Measurements from ENCODE around the gene MELTF. TPM values are rescaled to one million over a fixed set of nuclear protein-coding genes. Genes with fewer than 3 reads are reported as not detected.

The MELTF gene
- total and polyA plus RNA-seq, 9 of the 15 experiments (the other 6 are each of a cell fraction or from before 2014, with no cell fraction given) = 0.35 to 10.5 (median 4.5) TPM

DNA sequence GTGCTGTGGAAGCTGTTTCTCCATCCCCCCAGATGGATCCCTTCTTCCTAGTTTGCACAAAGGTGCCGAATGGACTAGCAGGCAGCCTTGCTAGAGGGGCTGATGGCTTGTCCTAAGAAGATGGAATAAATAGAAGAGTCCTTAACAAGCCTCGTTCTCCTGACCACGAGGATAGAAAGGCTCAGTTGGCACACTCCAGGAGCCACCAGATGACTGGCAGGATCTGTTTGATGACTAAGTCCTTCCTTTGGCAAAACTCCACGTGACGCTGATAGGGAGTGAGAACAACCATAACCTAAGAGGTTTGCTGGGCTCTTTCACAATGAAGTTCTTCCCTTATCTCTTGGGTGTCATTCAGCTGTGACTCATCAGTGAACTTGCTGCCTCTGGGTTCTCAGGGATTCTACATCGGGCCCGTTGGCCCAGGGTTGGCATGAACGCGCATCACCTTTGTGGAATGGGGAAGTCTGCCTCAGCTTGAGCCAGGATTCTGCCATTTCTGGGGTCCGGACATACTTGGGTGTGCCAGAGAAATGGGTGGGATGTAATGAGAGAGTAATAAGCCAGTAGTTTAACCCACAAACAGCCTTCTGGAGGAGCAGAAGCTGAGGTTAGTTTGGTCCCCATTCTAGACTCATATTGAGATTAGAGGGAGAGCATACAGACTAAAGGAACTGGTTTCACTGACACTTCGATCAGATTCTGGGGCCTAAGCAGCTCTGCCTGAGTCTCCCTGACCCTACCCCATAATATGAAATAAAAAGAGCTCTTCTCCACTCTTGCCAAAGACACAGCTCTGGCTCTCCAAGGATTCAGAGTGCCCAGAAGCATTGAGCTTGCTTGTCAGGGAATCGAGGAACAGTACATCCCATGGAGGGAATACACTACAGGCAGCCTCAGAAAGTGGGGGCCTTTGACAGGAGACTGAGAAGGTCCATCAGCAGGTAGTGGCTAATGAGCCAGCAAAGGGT is 2.0 kb upstream of the MELTF start (continued):
- TF ChIP-seq, protein P1, sequence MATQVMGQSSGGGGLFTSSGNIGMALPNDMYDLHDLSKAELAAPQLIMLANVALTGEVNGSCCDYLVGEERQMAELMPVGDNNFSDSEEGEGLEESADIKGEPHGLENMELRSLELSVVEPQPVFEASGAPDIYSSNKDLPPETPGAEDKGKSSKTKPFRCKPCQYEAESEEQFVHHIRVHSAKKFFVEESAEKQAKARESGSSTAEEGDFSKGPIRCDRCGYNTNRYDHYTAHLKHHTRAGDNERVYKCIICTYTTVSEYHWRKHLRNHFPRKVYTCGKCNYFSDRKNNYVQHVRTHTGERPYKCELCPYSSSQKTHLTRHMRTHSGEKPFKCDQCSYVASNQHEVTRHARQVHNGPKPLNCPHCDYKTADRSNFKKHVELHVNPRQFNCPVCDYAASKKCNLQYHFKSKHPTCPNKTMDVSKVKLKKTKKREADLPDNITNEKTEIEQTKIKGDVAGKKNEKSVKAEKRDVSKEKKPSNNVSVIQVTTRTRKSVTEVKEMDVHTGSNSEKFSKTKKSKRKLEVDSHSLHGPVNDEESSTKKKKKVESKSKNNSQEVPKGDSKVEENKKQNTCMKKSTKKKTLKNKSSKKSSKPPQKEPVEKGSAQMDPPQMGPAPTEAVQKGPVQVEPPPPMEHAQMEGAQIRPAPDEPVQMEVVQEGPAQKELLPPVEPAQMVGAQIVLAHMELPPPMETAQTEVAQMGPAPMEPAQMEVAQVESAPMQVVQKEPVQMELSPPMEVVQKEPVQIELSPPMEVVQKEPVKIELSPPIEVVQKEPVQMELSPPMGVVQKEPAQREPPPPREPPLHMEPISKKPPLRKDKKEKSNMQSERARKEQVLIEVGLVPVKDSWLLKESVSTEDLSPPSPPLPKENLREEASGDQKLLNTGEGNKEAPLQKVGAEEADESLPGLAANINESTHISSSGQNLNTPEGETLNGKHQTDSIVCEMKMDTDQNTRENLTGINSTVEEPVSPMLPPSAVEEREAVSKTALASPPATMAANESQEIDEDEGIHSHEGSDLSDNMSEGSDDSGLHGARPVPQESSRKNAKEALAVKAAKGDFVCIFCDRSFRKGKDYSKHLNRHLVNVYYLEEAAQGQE (IDR thresholded peaks at IDR 0.05; ENCODE audit: borderline replicate concordance) = peak; percentile 63
- TF ChIP-seq, protein P1 (CRISPR knock-in tag; IDR thresholded peaks at IDR 0.05; ENCODE audit: low read depth) = 0 out of 2 replicates have a peak, but pooled peaks have one; percentile 9
- TF ChIP-seq, protein P2, sequence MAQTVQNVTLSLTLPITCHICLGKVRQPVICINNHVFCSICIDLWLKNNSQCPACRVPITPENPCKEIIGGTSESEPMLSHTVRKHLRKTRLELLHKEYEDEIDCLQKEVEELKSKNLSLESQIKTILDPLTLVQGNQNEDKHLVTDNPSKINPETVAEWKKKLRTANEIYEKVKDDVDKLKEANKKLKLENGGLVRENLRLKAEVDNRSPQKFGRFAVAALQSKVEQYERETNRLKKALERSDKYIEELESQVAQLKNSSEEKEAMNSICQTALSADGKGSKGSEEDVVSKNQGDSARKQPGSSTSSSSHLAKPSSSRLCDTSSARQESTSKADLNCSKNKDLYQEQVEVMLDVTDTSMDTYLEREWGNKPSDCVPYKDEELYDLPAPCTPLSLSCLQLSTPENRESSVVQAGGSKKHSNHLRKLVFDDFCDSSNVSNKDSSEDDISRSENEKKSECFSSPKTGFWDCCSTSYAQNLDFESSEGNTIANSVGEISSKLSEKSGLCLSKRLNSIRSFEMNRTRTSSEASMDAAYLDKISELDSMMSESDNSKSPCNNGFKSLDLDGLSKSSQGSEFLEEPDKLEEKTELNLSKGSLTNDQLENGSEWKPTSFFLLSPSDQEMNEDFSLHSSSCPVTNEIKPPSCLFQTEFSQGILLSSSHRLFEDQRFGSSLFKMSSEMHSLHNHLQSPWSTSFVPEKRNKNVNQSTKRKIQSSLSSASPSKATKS (CRISPR knock-in tag; IDR thresholded peaks at IDR 0.05) = no peak
- TF ChIP-seq ZC3H11A (IDR thresholded peaks at IDR 0.05; ENCODE audit: low read depth, low read length) (no peak), TRIM28 (IDR thresholded peaks at IDR 0.05) (no peak), SMC3 (conservative IDR thresholded peaks at IDR 0.05; ENCODE audit: insufficient read depth, low read depth, low read length) (no peak), SAP30 (IDR thresholded peaks at IDR 0.05; ENCODE audit: borderline replicate concordance, insufficient read depth, low read depth, low read length, poor library complexity, severe bottlenecking) (no peak), RFX1 (IDR thresholded peaks at IDR 0.05) (no peak), MECOM (CRISPR knock-in tag; IDR thresholded peaks at IDR 0.05) (peak; percentile 97), ESRRA (IDR thresholded peaks at IDR 0.05; ENCODE audit: borderline replicate concordance, low read depth) (no peak), NR3C1 (CRISPR knock-in tag; IDR thresholded peaks at IDR 0.05) (no peak)
- TF ChIP-seq, protein P3, sequence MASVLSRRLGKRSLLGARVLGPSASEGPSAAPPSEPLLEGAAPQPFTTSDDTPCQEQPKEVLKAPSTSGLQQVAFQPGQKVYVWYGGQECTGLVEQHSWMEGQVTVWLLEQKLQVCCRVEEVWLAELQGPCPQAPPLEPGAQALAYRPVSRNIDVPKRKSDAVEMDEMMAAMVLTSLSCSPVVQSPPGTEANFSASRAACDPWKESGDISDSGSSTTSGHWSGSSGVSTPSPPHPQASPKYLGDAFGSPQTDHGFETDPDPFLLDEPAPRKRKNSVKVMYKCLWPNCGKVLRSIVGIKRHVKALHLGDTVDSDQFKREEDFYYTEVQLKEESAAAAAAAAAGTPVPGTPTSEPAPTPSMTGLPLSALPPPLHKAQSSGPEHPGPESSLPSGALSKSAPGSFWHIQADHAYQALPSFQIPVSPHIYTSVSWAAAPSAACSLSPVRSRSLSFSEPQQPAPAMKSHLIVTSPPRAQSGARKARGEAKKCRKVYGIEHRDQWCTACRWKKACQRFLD (CRISPR knock-in tag; IDR thresholded peaks at IDR 0.05) = peak; percentile 92
- TF ChIP-seq, protein P4, sequence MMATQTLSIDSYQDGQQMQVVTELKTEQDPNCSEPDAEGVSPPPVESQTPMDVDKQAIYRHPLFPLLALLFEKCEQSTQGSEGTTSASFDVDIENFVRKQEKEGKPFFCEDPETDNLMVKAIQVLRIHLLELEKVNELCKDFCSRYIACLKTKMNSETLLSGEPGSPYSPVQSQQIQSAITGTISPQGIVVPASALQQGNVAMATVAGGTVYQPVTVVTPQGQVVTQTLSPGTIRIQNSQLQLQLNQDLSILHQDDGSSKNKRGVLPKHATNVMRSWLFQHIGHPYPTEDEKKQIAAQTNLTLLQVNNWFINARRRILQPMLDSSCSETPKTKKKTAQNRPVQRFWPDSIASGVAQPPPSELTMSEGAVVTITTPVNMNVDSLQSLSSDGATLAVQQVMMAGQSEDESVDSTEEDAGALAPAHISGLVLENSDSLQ (IDR thresholded peaks at IDR 0.05) = peak; percentile 95

All from K562 (cell line).